PC-3 (cell line): ENCODE results near the gene NUAK2. TPM values are rescaled to one million over a fixed set of nuclear protein-coding genes. Genes with fewer than 3 reads are reported as not detected.

Source experiments
- ATAC-seq: fragments of 200-7000 bp; cut with Tn5 transposase; 2 replicates; pipeline ENCODE4 v1.9.1; 2020; ENCODE audit warnings: mild to moderate bottlenecking, moderate library complexity
- BruUV-seq: library from RNA; stranded (reverse); fragments of 400-500 nt; replicated peaks from 2 replicates; lab custom pipeline; 2021; lab: Mats Ljungman, UMichigan
- CTCF ChIA-PET: fragments of 300-600 bp; sonication (Branson Sonifier 250); formaldehyde crosslinking; loops from one replicate; lab custom pipeline; 2022; ENCODE audit warnings: antibody characterized with exemption; lab: Charles Lee
- POLR2A ChIA-PET: fragments of 300-600 bp; sonication (Branson Sonifier 250); formaldehyde crosslinking; loops from one replicate; lab custom pipeline; 2022; ENCODE audit warnings: antibody characterized with exemption; ENCODE audit not compliant: unreplicated experiment; lab: Charles Lee
- DNase-seq: peaks from one replicate; pipeline ENCODE4 v3.0.0-alpha.2; 2015
- H2AFZ ChIP-seq: fragments of 300-600 bp; sonication (generic); 2 replicates; pipeline ENCODE4 v1.6.0; 2016; ENCODE audit warnings: antibody characterized with exemption, low read length
- H3F3A ChIP-seq: fragments of 300-600 bp; sonication (generic); one replicate; pipeline ENCODE4 v1.6.0; 2017; ENCODE audit warnings: antibody characterized with exemption, low read length, control low read depth, mild to moderate bottlenecking; ENCODE audit not compliant: unreplicated experiment
- H3K27ac ChIP-seq: fragments of 300-600 bp; sonication (generic); 2 replicates; pipeline ENCODE4 v1.5.1; 2016; ENCODE audit warnings: mild to moderate bottlenecking, low read length
- H3K27me3 ChIP-seq: fragments of 300-600 bp; sonication (generic); 2 replicates; pipeline ENCODE4 v1.6.1; 2016; ENCODE audit warnings: low read length, mixed read lengths
- H3K36me3 ChIP-seq: fragments of 300-600 bp; sonication (generic); 2 replicates; pipeline ENCODE4 v1.6.1; 2016; ENCODE audit warnings: low read depth, mixed run types, low read length, mixed read lengths
- H3K4me1 ChIP-seq: fragments of 300-600 bp; sonication (generic); 2 replicates; pipeline ENCODE4 v1.5.1; 2016; ENCODE audit warnings: low read length; ENCODE audit not compliant: insufficient read depth
- H3K4me2 ChIP-seq: fragments of 300-600 bp; sonication (generic); 2 replicates; pipeline ENCODE4 v1.6.0; 2016; ENCODE audit warnings: low read length
- H3K4me3 ChIP-seq: fragments of 300-600 bp; sonication (generic); 2 replicates; pipeline ENCODE4 v1.5.1; 2016; ENCODE audit warnings: mild to moderate bottlenecking, low read length, mixed read lengths
- H3K79me2 ChIP-seq: fragments of 300-600 bp; sonication (generic); 2 replicates; pipeline ENCODE4 v1.6.1; 2017; ENCODE audit warnings: low read length, mixed read lengths
- H3K9ac ChIP-seq: fragments of 300-600 bp; sonication (generic); 2 replicates; pipeline ENCODE4 v1.6.0; 2016; ENCODE audit warnings: mild to moderate bottlenecking, low read length
- H3K9me2 ChIP-seq: fragments of 300-600 bp; sonication (generic); replicated peaks from 2 replicates; pipeline ENCODE4 v1.6.1; 2016; ENCODE audit warnings: mixed run types, low read length, mixed read lengths
- H3K9me3 ChIP-seq: fragments of 300-600 bp; sonication (generic); 2 replicates; pipeline ENCODE4 v1.6.1; 2016; ENCODE audit warnings: low read length, mixed read lengths
- H4K20me1 ChIP-seq: fragments of 300-600 bp; sonication (generic); 2 replicates; pipeline ENCODE4 v1.6.1; 2016; ENCODE audit warnings: low read length, mixed read lengths
- CTCF ChIP-seq: fragments of 300-600 bp; sonication (generic); conservative IDR thresholded peaks from 2 replicates; pipeline ENCODE4 v1.5.1; 2017; ENCODE audit warnings: antibody characterized with exemption, low read depth, mild to moderate bottlenecking, low read length
- EZH2 ChIP-seq: fragments of 300-600 bp; sonication (generic); IDR thresholded peaks from one replicate; pipeline ENCODE4 v1.6.1; 2017; ENCODE audit warnings: antibody characterized with exemption, mild to moderate bottlenecking, low read length; ENCODE audit not compliant: unreplicated experiment
- intact Hi-C: fragments of 100-400 bp; cut with micrococcal nuclease; formaldehyde crosslinking; loops from 2 replicates; pipeline ENCODE4 v1.9.0; 2023
- total RNA-seq: library from RNA; depleted of rRNA; stranded (reverse); fragments of >200 nt; gene quantifications from 2 replicates; pipeline ENCODE4 v1.2.3, GENCODE V29; 2014; rRNA removed

The NUAK2 gene
- total RNA-seq, 1 experiment from 2014 or later = 3.8 TPM

- H3K27ac ChIP-seq = no peak overlapping the region
- ATAC-seq = peak; percentile 98
- TF ChIP-seq EZH2 (no peak), CTCF (peak; percentile 98)
- H3K4me1 ChIP-seq = peaks cover 12% of the 10 kb centered on the region
- no peak overlapping the region for H3K4me2 ChIP-seq
- ChIA-PET POLR2A (no interaction called here), CTCF (interaction anchor here (0.5 to 3.1 kb wide), 12 partner anchors 9 to 267 kb away, joined by 3 to 22 read pairs (median 5); partner anchors contain the start of genes RBBP5 and TMCC2)
- H3F3A ChIP-seq = no peaks in the 10 kb centered on the region
- peak overlapping the region; percentile 36; the same call in 1 of the 2 replicates for H2AFZ ChIP-seq
- H3K79me2 ChIP-seq = no peaks in the 10 kb centered on the region
- peak; percentile 95 for DNase-seq
- no TSS peak for BruUV-seq
- H3K9me2 ChIP-seq = no peaks in the 10 kb centered on the region
- no peaks in the 10 kb centered on the region for H3K27me3 ChIP-seq
- intact Hi-C loops = loop anchor here (1.0 to 5.0 kb wide), 9 partner anchors 27 to 449 kb away; partner anchors contain the start of gene DSTYK
- H3K9me3 ChIP-seq = no peaks in the 10 kb centered on the region
- no peak overlapping the region for H3K4me3 ChIP-seq
- no peaks in the 10 kb centered on the region for H4K20me1 ChIP-seq
- H3K36me3 ChIP-seq = no peaks in the 10 kb centered on the region
- H3K9ac ChIP-seq = no peak overlapping the region
Measured at GRCh38 chr1:205255941-205256780, 65.4 kb downstream of the NUAK2 start.

Other genes with a start within 250 kb of the NUAK2 start
- gene TMEM81, start 237.3 kb downstream of the NUAK2 start, total RNA-seq = 6.3 and 7.5 TPM in 2 replicates
- 39.5 and 41.7 TPM in 2 replicates for gene RBBP5, start 199.8 kb downstream of the NUAK2 start, total RNA-seq
- gene DSTYK, start 110.0 kb downstream of the NUAK2 start, total RNA-seq = 8.4 and 9.3 TPM in 2 replicates
- gene TMCC2, start 93.8 kb downstream of the NUAK2 start, total RNA-seq = 8.7 and 11.3 TPM in 2 replicates
- gene KLHDC8A, start 35.2 kb upstream of the NUAK2 start, total RNA-seq = not detected in 2 replicates
- gene LEMD1, start 100.3 kb upstream of the NUAK2 start, total RNA-seq = 4.0 TPM in 1 of 2 replicates, not detected in the other
- 1.5 and 1.6 TPM in 2 replicates for gene BLACAT1, start 134.3 kb upstream of the NUAK2 start, total RNA-seq
- gene CDK18, start 182.9 kb upstream of the NUAK2 start, total RNA-seq = 13.2 and 16.4 TPM in 2 replicates